Measurements from ENCODE around the gene DXO.
"Not testable (repeated sequence)": the region's sequence is repeated elsewhere in the genome, so short reads cannot be mapped to it uniquely, and the experiment has no call there.

The DXO gene

DNA sequence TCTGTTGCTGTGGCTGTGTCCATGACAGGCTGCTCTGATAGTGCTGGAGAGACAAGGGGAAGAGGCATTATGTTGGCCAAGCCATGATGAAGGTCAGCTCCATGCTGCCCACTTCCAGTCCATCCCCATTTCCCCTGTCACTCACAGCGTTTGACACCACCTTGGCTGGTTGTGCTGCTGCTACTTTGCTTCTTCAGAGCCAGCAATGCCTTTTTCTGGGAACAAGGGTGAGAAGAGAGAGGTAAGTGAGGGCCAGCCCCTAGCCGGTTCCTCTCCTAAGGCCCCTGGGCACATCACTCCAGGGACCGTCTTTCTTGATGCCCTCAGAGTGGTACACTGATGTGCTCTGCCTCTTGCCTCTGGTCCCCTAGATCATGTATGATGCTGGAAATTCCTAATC, 15.1 kb downstream of the DXO start:
- no peak for DNase-seq

- no peak for DNase-seq
Observed at GRCh38 chr6:31954511-31954910, 17.4 kb downstream of the DXO start.

DNA sequence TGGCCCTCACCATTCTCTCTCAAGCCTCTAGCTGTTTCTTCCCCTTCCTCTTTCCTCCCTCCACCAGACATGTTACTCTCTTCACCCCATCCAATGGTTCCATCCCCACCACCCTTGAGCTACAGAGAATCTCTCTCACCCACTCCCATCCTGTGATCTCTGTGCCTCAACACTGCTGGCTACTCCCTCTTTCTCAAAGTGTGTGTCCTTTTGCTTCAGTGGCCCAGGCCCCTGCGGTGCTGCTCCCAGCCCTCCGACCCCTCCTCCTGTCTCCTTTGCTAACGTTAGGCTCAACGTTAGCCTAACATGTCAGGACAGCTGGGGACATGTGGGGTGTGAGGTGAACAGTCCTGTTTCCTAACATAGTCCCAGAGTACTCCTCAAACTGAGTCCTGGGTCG, 19.0 kb downstream of the DXO start:
- DNase-seq: no peak

GRCh38 chr6:31952140-31952805, 19.7 kb downstream of the DXO start:
- DNase-seq: peak; percentile 51

- no peak for DNase-seq
Observed at GRCh38 chr6:31949926-31950548, 21.9 kb downstream of the DXO start.

- no peak for DNase-seq
Observed at GRCh38 chr6:31948753-31949413, 23.1 kb downstream of the DXO start.

GRCh38 chr6:31948306-31948705, 23.6 kb downstream of the DXO start:
- DNase-seq: no peak

GRCh38 chr6:31947864-31948263, 24.1 kb downstream of the DXO start:
- DNase-seq: no peak

- no peak for DNase-seq
Observed at GRCh38 chr6:31947070-31947675, 24.8 kb downstream of the DXO start.

GRCh38 chr6:31946370-31946885, 25.5 kb downstream of the DXO start:
- no peak for DNase-seq

DNA sequence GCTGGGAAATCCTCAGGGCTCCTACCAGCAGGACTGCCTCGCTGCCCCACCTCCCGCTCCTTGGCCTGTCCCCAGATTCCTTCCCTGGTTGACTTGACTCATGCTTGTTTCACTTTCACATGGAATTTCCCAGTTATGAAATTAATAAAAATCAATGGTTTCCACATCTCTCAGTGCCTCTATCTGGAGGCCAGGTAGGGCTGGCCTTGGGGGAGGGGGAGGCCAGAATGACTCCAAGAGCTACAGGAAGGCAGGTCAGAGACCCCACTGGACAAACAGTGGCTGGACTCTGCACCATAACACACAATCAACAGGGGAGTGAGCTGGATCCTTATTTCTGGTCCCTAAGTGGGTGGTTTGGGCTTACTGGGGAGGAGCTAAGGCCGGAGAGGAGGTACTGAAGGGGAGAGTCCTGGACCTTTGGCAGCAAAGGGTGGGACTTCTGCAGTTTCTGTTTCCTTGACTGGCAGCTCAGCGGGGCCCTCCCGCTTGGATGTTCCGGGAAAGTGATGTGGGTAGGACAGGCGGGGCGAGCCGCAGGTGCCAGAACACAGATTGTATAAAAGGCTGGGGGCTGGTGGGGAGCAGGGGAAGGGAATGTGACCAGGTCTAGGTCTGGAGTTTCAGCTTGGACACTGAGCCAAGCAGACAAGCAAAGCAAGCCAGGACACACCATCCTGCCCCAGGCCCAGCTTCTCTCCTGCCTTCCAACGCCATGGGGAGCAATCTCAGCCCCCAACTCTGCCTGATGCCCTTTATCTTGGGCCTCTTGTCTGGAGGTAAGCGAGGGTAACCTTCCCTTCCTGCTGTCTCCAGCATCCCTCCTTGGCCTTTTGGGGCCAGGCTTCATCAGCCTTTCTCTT, 26.2 kb downstream of the DXO start, which contains the start of gene CFB:
Gene CFB (plus strand): TSS at position 589 of the 863 bp plus-strand sequence. CDS start 127 bp downstream, at position 716.
- DNase-seq: no peak

DNA sequence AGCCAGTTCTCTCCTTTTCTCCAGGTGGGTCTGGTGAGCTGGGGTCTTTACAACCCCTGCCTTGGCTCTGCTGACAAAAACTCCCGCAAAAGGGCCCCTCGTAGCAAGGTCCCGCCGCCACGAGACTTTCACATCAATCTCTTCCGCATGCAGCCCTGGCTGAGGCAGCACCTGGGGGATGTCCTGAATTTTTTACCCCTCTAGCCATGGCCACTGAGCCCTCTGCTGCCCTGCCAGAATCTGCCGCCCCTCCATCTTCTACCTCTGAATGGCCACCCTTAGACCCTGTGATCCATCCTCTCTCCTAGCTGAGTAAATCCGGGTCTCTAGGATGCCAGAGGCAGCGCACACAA, 26.8 kb downstream of the DXO start:
- DNase-seq: no peak

DNA sequence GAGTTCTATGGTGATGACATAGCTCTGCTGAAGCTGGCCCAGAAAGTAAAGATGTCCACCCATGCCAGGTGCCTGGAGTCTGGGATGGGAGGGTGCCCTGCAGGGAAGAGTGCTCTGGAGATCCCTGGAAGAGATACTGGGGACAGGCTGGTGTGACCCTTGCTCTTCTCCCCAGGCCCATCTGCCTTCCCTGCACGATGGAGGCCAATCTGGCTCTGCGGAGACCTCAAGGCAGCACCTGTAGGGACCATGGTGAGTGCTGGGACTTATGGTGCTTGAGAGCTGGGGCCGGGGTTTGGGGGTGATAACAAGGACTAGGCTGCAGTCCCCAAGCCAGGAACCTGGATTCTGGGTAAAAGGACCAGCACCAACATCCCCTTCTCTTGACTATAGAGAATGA, 28.2 kb downstream of the DXO start:
- DNase-seq: no peak

GRCh38 chr6:31940256-31940664, 31.7 kb downstream of the DXO start:
- DNase-seq: no peak

DNA sequence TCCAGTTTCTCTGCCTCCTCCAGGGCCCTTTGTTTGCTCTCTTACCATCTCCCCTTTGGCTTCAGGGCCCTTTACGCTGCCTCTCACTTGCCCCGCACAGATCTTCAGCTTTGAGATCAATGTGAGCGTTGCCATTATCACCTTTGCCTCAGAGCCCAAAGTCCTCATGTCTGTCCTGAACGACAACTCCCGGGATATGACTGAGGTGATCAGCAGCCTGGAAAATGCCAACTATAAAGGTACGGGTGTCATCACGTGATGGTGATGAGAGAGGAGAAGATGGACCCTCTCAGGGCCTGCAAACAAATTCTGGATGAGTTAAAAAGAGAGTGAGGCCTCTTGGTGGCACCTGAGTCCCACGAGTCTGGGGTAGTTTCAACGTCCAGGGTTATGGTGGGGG, 36.1 kb downstream of the DXO start:
- no peak for DNase-seq

DNA sequence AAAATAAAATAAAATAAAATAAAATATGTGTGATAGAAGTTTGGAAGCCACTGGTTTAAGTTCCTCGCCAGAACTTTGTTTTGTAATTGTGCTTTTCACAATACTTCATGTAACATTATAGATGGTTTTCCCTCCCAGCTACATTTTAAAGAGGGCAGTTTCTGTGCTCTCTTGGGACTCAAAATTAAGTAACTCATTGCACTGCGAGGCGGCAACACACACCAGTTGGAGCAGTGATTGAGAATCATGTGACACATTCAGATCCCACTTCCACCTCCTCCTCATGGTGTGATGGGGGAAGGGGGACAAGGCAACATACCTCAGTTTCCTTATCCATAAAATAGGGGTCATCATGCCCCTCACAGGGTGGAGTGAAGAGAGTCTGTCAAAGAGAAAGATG, 36.9 kb downstream of the DXO start:
- DNase-seq: no peak

GRCh38 chr6:31933537-31933936, 38.4 kb downstream of the DXO start:
- DNase-seq: no peak

DNA sequence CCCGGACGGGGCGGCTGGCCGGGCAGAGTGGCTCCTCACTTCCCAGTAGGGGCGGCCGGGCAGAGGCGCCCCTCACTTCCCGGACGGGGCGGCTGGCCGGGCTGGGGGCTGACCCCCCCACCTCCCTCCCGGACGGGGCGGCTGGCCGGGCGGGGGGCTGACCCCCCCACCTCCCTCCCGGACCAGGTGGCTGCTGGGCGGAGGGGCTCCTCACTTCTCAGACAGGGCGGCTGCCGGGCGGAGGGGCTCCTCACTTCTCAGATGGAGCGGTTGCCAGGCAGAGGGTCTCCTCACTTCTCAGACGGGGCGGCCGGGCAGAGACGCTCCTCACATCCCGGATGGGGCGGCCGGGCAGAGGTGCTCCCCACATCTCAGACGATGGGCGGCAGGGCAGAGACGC, 39.8 kb downstream of the DXO start:
- DNase-seq: not testable (repeated sequence)

DNA sequence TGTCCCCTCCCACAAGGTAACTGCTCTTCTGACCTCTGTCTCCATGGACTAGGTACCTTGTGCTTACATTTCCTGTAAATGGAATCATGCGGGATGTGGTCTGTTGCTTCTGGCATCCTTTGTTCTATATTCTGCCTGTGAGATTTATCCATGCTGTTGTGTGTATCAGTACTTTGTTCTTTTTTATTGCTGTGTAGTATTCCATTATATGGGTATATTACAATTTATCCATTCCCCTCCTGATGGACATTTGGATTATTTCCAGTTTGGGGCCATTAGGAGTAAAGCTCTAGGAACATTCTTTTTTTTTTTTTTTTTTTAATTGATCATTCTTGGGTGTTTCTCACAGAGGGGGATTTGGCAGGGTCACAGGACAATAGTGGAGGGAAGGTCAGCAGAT, 41.0 kb downstream of the DXO start:
- no peak for DNase-seq

DNA sequence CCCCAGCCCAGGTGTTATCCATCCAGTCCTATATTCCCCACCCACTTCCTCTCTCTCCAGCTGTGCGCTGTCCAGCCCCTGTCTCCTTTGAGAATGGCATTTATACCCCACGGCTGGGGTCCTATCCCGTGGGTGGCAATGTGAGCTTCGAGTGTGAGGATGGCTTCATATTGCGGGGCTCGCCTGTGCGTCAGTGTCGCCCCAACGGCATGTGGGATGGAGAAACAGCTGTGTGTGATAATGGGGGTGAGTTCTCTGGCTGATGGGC, 43.3 kb downstream of the DXO start:
- DNase-seq: no peak

DNA sequence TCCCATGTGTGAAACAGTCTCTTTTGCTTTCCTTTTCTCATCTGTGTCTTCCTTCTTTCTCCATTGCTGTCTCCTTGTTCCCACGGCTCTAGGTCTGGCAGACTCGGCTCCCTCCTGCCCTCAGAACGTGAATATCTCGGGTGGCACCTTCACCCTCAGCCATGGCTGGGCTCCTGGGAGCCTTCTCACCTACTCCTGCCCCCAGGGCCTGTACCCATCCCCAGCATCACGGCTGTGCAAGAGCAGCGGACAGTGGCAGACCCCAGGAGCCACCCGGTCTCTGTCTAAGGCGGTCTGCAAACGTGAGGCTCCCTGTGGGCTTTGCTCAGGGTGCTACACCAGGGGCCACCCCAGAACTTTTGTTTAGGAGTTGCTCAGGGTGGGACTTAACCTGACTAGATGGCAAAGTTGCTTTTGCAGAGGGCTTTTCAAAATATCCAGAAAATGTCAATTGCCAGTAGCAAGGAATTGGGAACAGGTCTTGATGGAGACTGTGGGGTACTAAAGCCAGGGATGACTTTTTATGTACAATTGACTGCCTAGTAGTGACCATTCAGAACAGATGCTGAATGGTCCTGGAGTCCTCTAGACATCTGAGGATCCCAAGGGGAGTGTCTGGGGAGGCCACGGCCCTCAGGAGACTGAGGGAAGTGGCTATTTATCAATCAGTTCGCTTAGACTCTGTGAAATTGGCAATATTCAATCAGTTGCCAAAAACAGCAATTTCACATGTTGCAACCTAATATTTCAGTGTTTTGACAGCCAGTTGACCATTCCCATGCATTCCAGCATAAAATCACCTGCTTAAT, 43.9 kb downstream of the DXO start:
- DNase-seq: no peak

- DNase-seq: no peak
Observed at GRCh38 chr6:31927242-31927862, 44.6 kb downstream of the DXO start, which contains the start of gene C2. C2 (plus strand) TSS chr6:31927717; CDS start chr6:31927753, 36 bp downstream.
